Mucosa of gallbladder (tissue), 1 donor: ENCODE data around the gene TTLL5. TPM values are rescaled to one million over a fixed set of nuclear protein-coding genes. Genes with fewer than 3 reads are reported as not detected.

Source experiments
- DNase-seq: peaks from one replicate; pipeline ENCODE4 v3.0.0-alpha.2; 2020; ENCODE audit warnings: low spot score
- total RNA-seq: library from RNA; stranded (reverse); gene quantifications from one replicate; pipeline ENCODE4 v1.2.1, GENCODE V29; 2021
- donor health status: DM: no; HTN: no; CAD: no.

Gene TTLL5
- total RNA-seq, 1 donor from 2014 or later, result 30.1 TPM

GRCh38 chr14:75861161-75861621, 200.1 kb downstream of the TTLL5 start:
- no peak for DNase-seq

DNA sequence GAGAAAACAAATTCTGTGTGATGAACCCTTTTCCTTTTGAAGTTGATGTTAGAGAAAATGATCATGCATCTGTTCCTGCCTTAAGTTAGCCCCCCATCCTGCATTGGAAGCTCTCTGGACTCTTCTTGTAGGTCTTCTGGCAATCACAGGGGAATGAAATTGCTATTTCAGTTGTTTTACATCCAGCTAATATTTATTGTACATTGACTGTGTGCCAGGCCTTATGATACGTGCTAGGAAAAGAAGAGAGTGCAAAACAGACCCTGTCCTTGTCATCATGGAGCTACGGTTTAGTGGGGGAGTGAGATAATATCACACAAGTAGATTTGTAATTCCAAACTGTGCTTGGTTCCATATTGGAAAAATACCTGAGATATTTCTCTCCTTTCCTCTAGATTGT, 202.2 kb downstream of the TTLL5 start:
- DNase-seq, result no peak

GRCh38 chr14:75864352-75864751, 203.3 kb downstream of the TTLL5 start:
- no peak for DNase-seq

- no peak for DNase-seq
Observed at GRCh38 chr14:75865531-75865930, 204.5 kb downstream of the TTLL5 start.

DNA sequence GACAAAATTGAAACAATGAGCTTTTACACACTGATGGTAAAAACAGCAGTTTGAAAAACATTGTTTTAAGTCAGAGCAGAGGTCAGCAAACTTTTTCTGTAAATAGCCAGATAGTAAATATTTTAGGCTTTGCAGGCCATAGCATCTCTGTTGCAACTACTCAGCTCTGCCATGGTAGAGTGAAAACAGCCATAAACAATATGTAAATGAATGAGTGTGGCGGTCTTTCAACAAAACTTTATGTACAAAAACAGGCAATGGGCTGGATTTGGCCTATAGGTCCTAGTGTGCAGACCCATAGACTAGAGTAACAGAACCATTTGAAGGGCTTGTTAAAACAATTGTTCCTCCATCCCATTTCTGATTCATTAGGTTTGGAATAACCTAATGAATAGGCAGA, 205.9 kb downstream of the TTLL5 start:
- no peak for DNase-seq

GRCh38 chr14:75871181-75871880, 210.3 kb downstream of the TTLL5 start:
- DNase-seq, result no peak

GRCh38 chr14:75875958-75876357, 214.9 kb downstream of the TTLL5 start:
- no peak for DNase-seq

DNA sequence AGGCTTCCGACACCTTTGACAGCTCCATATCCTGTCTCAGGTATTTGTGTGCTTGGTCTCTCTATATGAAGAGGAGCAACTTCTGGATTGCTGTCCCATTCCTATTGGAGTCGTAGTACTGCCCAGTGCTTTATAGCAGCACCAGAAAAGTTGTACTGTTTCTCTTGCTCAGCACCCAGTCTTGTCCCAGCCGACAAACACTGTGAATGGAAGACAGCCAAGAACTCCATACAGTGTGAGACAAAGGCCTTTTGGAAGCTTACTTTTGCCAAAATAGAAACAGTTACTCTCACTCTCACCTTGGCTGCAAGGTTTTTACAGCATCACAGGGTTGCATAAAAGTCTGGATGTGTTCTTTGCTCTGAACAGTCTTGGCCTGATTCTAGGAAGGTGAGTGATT, 215.5 kb downstream of the TTLL5 start:
- no peak for DNase-seq

- DNase-seq, result peak; percentile 22
Observed at GRCh38 chr14:75877292-75877691, 216.2 kb downstream of the TTLL5 start.

- DNase-seq, result no peak
Observed at GRCh38 chr14:75877884-75878283, 216.8 kb downstream of the TTLL5 start.

- no peak for DNase-seq
Observed at GRCh38 chr14:75879031-75879430, 218.0 kb downstream of the TTLL5 start.

- no peak for DNase-seq
Observed at GRCh38 chr14:75880512-75880911, 219.5 kb downstream of the TTLL5 start.

GRCh38 chr14:75881994-75882393, 220.9 kb downstream of the TTLL5 start:
- no peak for DNase-seq

GRCh38 chr14:75884198-75884611, 223.2 kb downstream of the TTLL5 start:
- DNase-seq, result no peak

DNA sequence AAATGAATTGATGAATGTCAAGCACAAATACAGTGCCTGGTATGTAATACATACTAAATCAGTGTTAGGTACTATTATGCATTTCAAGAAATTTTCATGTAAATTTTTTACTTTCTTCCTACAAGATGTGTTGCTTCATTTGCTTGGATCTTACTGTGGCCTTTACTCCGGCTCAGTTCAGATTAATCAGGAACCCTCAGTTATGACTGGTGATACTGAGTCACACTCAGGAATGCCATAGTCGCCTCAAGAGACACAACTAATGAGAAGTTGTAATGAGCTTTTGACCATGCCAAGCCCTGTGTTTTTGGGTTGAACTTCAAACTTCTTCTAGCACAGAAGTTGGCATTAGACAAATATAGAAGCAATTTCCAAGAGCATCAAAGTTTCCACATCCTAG, 224.8 kb downstream of the TTLL5 start:
- DNase-seq, result no peak

DNA sequence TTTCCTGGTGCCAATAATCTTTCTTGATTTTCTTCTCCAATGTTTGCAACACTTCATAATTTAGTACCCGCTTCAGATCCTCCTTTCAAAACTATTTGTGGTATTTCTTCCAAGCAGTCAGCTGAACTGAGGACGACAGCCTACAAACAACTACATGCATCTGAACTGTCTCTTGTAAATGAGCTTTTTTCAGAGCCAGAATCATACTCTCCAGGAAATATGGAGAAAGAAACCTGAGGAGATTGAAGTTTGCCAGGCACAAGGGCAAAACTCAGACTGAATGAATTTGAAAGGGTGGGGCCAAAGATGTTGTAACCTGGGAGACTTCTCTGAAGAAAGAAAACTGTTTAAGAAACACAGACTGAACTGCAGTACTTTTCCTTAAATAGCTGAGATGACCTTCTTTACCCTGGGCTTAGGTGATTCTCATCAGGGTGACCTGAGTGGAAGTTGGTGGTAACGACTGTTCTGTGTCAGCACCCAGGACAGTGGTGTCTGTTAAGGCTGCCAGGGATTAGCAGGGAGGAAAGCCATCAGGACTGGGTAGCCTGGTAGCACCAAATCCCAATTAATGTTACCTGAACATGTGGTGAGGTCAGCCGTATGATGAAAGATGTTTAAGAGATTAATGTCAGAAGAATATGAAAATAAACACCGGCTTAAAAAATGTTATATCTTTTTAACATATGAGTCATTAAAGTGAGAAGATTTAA, 225.7 kb downstream of the TTLL5 start:
- DNase-seq, result no peak

DNA sequence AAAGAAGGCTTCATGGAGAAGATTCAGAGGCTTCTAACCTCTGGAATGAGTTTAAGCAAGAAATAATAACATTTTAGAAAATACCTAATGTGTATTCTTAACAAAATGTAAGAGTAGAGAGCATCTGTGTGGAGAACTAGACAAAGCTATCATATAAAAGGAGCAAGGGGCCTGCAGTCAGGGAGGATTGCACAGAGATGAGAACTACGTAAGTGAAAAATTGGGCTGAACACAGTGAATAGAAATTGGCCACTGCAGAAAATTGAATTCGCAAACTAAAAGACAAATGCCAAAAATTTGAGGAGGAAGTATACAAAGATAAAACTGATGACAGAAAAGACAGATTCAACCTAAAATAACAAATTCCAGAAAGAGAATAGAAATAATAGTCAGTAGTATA, 227.9 kb downstream of the TTLL5 start:
- no peak for DNase-seq

DNA sequence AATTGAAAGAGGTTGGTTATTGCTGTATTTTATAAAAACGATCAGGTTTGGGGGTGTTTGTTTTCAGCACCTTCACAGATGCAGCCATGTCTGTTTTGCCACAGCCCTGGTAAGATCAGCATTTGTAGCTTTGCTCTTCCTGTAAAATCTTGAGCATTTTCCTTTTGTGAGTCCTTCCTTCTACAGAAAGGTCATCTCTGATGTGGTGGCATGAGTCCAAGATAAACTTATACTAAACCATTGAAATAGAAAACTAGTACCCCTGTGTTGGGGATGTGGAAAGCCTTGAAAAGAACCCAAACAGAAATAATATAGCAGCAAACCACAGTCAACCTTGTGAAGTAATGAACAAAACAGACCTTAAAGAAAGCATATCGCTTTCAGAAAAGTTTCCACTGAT, 235.3 kb downstream of the TTLL5 start:
- no peak for DNase-seq

DNA sequence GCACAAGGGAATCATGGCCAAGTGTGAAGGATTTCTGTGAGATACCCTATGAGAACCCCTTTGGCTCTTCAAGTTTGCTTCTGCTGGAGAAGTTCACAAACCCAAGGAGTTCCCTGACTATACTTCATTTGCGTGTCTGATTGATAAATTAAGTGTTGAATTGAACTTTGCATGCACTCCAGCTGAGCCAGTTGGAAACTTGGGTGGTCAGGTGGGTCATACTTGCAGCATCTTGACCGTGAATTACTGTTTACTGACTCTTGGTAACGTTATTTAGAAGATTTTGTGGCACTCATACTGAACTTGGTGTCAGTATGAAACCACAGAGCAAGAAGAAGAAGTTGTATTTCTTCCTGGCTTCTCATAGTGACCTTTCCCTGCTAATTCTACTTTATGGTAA, 243.3 kb downstream of the TTLL5 start:
- no peak for DNase-seq

DNA sequence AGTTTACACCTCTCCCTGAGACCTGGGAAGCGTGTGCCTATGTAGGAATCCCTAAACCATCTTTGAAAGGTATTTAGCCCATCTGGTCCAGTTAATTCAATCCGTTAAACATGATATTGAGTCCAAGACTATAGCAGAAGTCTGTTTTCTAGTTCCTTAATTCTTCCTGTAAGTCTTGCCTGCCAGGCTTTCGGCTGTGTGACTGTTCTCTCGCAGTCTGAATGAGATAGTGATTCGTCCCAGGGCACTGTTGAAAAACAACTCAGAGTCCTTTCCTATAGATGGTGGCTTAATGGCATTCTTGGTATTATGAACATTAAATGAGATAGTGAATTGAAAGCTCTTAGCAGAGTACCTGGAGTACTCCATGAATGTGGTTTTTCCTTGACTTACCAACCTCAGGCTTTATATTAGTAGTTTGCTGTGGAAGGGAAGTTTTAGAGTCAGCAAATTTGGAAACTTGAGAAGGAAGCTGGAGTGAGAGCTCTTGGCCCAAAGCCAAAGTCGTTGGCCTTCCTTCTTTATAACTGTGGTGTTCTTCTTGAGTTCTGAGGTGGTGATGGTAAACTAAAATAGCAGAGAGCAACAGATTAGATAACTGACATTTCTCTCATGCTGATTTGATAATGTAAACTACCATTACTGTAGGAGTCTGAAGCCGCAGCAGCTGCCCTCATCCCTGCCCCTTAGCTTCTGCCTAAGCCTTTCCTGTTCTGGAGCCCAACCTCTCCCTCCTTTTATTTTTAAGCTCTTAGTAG, 244.3 kb downstream of the TTLL5 start:
- peak; percentile 42 for DNase-seq

DNA sequence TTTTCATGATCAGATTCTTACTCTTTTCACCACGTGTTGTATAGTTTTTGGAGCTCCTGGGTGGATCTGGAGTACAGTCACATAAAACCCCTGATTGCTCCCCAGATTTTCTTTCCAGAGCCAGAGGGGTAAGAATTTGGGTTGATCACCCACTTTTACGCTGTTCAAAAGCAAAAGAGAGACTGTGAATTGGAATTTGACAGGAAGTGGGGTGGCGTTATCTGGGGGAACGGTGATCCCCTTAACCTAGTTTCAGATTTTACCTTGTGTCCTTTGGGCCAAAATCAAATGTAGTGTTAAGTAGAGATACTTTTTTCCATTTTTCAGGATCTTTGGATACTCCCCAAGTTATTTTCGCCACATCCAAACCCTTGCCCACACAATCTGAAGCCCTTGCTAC, 245.2 kb downstream of the TTLL5 start:
- DNase-seq, result no peak

DNA sequence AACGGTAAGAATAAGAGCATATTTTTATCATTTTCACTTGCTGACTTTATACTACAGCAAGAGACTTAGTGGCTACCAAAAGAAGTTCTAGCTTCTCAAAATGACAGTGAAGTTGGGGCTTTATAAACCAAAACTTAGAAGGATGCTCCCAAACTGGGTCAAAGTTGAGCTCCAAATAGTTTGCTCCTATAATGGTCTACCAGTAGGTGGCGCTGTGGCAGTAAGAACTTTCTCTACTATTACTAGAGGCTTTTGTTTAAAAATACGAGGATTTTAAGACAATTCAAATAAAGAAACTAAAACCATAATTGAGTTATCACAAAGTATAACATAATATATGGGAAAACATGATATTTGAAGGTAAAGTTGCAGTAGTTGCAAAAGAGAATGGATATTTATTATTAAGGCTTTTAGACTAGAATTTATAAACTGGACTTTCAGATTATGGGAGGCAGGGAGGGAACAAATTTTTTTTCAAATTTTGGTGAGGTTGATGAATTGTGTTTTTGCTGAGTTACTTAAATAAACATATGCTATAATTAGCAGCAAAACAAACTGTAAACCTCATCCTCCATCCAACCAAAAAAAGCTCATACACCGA, 245.7 kb downstream of the TTLL5 start:
- peak; percentile 67 for DNase-seq
